Bone marrow (tissue), 2 donors: Measurements from ENCODE around the gene CYB5B.
A peak's percentile ranks its signal among the peaks of the same experiment; 100 is the strongest.
"Not testable (repeated sequence)": the region's sequence is repeated elsewhere in the genome, so short reads cannot be mapped to it uniquely, and the experiment has no call there.

Experiments
- DNase-seq, 2 donors: peaks; one replicate each; lab custom pipeline; 2025; lab: John Stamatoyannopoulos, UW

CYB5B gene

DNA sequence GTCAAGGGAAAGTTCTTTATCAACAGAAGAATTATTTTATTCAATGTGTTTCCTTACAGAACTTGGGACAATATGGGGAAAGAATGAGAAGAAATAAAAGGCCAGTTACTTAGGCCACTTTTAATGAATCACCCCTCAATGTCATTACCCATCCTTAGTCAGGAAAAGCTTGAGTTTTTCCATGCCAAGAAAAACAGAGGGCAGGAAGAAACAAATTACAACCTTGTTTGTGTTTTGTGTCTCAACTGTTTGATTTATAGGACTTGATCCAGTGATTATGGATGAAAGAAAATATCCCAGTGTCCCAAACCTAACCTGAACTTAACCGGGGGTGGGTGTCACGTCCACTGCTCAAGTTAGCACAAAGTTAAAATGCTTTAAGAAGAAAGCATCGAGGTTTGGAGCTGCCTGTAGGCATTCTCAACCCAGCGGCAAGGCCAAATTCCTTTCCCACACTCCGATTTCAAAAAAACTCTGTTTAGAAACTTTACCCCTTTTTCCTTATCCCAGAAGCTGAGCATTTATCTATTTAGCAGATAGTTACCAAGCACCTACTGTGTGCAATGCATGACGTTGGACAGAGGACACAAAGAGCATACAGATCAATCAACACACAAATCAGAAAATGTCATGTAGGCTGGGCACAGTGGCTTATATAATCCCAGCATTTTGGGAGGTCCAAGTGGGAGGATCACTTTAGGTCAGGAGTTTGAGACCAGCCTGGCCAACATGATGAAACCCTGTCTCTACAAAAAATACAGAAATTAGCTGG is 14.0 kb upstream of the CYB5B start:
- no peak for DNase-seq

- DNase-seq, result no peak
Measured at GRCh38 chr16:69411064-69411985, 13.1 kb upstream of the CYB5B start.

- no peak for DNase-seq
Measured at GRCh38 chr16:69412287-69412686, 12.1 kb upstream of the CYB5B start.

DNA sequence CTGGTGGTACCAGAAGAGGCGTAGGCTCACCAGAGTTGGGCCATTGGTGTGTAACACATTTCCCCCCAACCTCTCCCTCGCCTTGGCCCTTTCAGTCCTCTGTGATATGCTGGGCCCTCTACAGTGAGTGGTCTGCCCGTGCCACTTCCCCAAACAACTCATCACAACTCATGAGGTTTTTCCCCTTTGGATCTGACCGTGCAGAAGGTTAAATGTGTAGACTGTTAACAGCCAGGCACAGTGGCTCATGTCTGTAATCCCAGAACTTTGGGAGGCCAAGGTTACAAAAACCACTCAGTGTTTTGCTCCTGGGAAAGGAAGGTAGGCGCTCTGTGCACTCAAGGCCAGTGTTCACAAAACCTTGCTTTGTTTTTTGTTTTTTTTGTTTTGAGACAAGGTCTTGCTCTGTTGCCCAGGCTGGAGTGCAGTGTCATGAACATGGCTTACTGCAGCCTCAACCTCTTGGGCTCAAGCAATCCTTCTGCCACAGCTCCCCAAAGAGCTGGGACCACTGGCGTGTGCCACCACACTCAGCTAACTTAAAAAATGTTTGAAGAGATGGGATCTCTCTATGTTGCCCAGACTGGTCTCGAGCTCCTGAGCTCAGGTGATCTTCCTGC is 11.3 kb upstream of the CYB5B start:
- no peak for DNase-seq

DNA sequence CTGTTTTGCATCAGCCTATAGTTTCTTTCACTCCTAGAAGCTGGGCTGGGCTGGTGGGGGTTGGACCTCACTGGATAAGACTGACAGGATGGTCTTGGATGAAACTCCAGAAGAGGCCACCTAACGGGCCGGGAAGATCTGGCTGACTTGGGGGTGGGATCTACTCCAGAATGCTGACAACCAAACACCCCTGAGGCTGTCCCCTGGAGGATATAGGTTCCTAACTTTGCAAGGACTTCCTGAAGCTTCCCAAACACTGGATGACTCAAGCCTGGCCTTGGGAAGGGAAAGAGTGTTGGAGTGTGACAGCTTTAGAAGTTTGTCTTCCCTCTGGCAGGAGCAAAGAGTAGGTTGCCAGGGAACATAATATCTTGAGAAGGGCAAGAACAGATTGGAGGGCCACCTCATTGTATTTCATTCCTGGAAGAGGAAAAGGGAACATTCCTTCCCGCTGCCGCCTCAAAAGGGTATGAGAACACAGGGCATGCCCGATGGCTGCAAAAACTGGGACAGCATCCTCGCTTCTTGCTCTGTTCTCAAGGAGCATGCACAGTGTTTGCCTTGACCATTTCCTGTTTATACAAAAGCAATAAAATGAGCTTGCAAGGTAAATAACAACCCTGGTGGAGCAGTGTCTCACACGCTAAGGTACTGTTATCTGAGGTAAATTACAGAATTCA is 6.8 kb upstream of the CYB5B start:
- DNase-seq, result no peak

DNA sequence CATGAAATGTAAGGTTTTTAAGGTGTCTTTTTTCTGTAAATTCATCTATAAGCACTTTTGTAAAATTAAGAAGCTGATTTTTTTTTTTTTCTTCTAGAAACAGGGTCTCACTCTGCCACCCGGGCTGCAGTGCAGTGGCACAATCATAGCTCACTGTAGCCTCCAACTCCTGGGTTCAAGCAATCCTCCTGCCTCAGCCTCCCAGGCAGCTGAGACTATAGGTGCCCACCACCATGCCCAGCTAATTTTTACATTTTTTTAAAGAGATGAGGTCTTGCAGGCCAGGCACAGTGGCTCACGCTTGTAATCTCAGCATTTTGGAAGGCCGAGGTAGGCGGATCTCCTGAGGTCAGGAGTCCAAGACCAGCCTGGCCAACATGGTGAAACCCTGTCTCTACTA is 4.5 kb upstream of the CYB5B start:
- DNase-seq, result no peak

GRCh38 chr16:69423189-69423588 is 1.2 kb upstream of the CYB5B start:
- no peak for DNase-seq

DNA sequence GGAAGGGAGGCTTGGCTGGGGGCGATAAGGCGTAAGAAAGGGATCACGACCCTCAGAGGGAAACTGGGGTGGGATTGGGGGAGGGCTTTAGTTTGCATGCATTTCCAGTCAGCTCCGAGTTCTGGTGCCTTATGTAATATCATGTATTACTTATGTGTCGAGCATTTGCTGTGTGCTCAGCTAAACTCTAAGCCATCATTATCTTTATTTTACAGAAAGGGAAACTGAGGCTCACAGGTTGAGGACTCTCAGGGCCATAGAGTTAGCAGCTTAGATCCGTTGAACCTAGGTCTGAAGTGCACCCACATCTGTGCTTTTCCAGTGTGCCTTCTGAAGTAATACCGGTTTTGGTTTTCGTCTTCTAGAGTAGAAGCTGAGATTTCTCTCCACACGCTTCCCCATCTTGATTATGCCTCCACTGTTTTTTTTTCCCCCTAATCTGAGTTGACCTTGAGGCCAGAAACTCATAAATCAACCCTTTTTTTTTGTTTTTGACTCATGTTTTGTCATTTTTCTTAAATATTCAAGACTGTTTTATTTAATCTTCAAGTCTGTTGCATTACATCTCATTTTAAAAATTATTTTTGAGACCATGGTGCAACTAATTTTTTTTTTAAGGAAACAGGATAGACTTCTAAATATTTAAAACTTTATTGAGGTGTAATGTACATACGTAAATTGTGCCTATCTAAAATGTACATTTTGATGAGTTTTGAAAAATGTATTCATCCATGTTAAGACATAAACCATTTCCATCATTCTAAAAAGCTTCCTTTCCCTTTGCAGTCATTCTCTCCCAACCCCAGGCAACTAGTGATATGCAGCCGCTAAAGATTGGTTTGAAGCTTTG is 741 bp downstream of the CYB5B start:
- no peak for DNase-seq

DNA sequence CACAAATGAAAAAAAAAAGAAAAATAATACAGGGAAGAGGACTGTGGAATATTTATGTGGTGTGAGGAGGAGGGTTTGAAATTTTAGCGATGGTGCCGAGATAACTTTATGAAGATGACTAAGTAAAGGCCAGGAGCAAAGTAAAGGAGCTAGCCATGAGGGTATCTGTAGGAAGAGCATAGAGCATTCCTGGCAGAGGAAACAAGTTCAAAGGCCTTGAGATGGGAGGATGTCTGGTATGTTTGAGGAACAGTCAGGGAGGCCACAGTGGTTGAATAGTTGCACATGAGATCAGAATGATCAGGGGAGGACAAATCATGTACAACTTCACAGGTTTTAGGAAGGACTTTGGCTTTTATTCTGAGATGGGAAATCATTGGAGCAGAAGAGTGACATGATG is 4.2 kb downstream of the CYB5B start:
- no peak for DNase-seq

GRCh38 chr16:69429058-69429640 is 4.7 kb downstream of the CYB5B start:
- DNase-seq, result not testable (repeated sequence)

DNA sequence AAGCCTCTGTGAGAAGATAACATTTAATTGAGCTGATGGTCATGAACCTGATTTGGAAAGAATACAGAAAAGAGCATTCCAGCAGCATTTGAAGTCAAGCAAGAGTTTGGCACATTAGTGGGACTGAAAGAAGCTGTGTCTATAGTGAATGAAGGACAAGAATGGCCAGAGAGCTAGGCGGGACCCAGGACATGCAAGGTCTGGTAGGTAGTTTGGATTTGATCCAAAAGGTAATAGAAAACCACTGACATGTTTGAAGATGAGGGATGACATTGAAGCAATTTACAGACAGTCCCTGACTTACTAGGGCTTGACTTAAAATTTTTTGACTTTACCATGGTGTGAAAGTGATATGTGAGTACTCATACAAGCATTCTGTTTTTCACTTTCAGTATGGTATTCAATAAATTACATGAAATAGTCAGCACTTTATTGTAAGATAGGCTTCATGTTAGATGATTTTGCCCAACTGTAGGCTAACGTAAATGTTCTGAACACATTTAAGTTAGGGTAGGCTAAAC is 7.6 kb downstream of the CYB5B start:
- no peak for DNase-seq

GRCh38 chr16:69434066-69434465 is 9.6 kb downstream of the CYB5B start:
- DNase-seq, result no peak

DNA sequence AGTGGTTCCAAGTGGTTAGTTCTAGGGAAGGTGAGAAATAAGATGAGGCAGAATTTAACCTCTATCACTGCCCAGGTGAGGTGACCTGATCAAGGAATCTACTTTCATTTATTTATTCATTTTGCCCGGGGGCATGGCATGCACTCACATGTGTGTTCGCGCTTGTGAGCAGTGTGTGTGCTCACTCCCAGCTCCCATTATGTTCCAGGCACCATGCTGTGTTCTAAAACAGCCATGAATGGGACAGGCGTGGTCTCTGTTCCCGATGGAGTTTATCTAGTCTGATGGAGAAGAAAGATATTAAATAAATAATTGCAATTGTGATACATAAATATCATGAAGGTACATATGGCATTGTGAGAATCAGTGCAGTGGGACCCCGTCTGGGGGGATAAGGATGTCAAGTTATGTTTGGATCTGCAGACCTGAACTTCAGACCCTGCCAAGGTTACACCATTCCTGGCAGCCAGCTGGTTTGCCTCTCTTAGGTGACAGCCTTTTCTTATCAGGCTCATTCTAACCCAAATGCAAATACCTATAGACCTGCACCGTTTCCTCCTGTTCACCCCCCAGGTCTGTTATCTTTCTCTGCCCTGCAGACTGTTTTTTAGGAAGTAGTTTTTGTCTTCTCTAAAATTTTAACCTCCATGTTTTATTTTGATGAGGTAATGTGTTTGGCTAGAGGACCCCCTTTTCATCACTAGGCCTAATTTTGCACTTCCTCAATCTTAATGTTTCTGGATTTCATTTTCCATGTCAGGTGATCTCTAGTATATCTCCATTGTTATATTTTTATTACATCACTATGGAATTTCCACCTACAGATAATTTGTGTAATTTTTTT is 11.8 kb downstream of the CYB5B start:
- DNase-seq, result peak in 1 of 2 donors; percentile 4

- no peak for DNase-seq
Measured at GRCh38 chr16:69436896-69437295, 12.5 kb downstream of the CYB5B start.

GRCh38 chr16:69438465-69438864 is 14.0 kb downstream of the CYB5B start:
- DNase-seq, result no peak

- DNase-seq, result no peak
Measured at GRCh38 chr16:69440250-69440649, 15.8 kb downstream of the CYB5B start.

GRCh38 chr16:69441030-69441429 is 16.6 kb downstream of the CYB5B start:
- DNase-seq, result not testable (repeated sequence)

- DNase-seq, result peak in 1 of 2 donors; percentile 23
Measured at GRCh38 chr16:69443927-69444631, 19.7 kb downstream of the CYB5B start.
